ENCODE data around the gene SLC10A7. TPM values are rescaled to one million over a fixed set of nuclear protein-coding genes. Genes with fewer than 3 reads are reported as not detected.

SLC10A7 gene
- total and polyA plus RNA-seq, 7 experiments from 2014 or later, result 7.9 to 26.8 (median 15.0) TPM

DNA sequence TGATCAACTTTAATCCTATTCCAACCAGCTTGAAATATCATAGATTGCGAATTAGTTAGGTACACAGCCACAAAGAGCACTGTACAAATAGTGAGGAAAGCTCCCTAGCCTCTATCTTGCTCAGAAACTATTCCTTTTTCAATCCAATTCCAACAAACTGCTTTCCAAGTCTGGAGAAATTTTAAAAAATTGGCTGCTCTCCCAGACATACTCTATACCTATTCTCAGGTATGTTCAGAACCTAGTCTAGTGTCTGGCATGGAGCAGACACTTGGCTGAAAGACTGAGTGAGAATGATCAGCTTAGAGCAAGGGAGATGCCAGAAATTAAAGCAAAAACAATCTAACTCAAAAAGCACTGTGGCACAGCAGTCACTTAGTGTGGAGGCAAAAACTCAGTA, 105.9 kb downstream of the SLC10A7 start:
- no peaks in the 10 kb centered on the region for H3K4me1 ChIP-seq (ENCODE audit: control insufficient read depth in 2 of 2, insufficient read depth in 2 of 2, low read length in 2 of 2)
- H3K27me3 Mint-ChIP-seq, result no peaks in the 10 kb centered on the region
- ChIA-PET CTCF (no interaction called here), POLR2A (no interaction called here)
- DNase-seq (no peak), ATAC-seq (no peak)
- peaks cover 0 to 4% (median 0%) of the 10 kb centered on the region in 7 donors for H3K4me1 Mint-ChIP-seq
- no peaks in the 10 kb centered on the region for H3K27me3 ChIP-seq (ENCODE audit: control insufficient read depth in 2 of 2, insufficient read depth in 2 of 2, low read length in 2 of 2)
- peaks cover 0 to 25% (median 1%) of the 10 kb centered on the region in 5 donors for H3K36me3 Mint-ChIP-seq
- no peaks in the 10 kb centered on the region for H3K9me3 Mint-ChIP-seq
- H3K4me3 ChIP-seq (ENCODE audit: low read length), result no peak overlapping the region
- no peaks in the 10 kb centered on the region for H3K9me3 ChIP-seq (ENCODE audit: control insufficient read depth in 2 of 3, low read length in 3 of 3)
- no peak overlapping the region for H3K27ac Mint-ChIP-seq
- intact Hi-C loops (cut with micrococcal nuclease), result no loop called here
- H3K36me3 ChIP-seq (ENCODE audit: control insufficient read depth in 2 of 3, insufficient read depth in 3 of 3, low read length in 3 of 3), result no peaks in the 10 kb centered on the region
- H3K27ac ChIP-seq (ENCODE audit: low read depth, low read length), result no peak overlapping the region
- no peak overlapping the region for H3K4me3 Mint-ChIP-seq

DNA sequence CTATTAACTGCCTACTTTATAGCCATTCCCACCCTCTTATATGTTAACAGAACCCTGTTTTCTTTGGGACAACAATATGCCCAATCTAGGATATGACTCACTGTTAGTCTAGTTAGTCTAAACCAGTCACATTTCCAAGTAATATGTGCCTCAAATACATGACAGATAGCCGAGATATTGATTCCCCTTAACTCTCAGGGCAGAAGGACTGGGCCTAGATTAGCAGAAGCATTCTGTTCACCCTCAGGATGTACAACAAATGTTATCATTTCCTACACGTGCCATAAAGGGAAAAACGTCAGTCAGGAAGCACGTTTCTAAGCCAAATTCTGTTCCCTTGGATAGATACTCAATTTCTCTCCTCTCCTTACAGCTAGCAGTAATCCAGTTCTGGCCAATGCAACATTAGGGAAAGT, 114.1 kb downstream of the SLC10A7 start:
- DNase-seq, result no peak
- Mint-ChIP-seq H3K9me3 (no peaks in the 10 kb centered on the region), H3K27me3 (no peaks in the 10 kb centered on the region), H3K4me1 (no peaks in the 10 kb centered on the region), H3K36me3 (peaks cover 0 to 9% (median 1%) of the 10 kb centered on the region in 5 donors), H3K4me3 (no peak overlapping the region), H3K27ac (no peak overlapping the region)
- no peaks in the 10 kb centered on the region for H3K9me3 ChIP-seq (ENCODE audit: control insufficient read depth in 2 of 3, low read length in 3 of 3)
- ATAC-seq, result no peak
- CTCF ChIA-PET, result no interaction called here
- H3K4me1 ChIP-seq (ENCODE audit: control insufficient read depth in 2 of 2, insufficient read depth in 2 of 2, low read length in 2 of 2), result no peaks in the 10 kb centered on the region
- H3K27ac ChIP-seq (ENCODE audit: low read depth, low read length), result no peak overlapping the region
- no peak overlapping the region for H3K4me3 ChIP-seq (ENCODE audit: low read length)
- intact Hi-C loops (cut with micrococcal nuclease), result no loop called here
- H3K36me3 ChIP-seq (ENCODE audit: control insufficient read depth in 2 of 3, insufficient read depth in 3 of 3, low read length in 3 of 3), result no peaks in the 10 kb centered on the region
- no peaks in the 10 kb centered on the region for H3K27me3 ChIP-seq (ENCODE audit: control insufficient read depth in 2 of 2, insufficient read depth in 2 of 2, low read length in 2 of 2)
- POLR2A ChIA-PET, result no interaction called here

DNA sequence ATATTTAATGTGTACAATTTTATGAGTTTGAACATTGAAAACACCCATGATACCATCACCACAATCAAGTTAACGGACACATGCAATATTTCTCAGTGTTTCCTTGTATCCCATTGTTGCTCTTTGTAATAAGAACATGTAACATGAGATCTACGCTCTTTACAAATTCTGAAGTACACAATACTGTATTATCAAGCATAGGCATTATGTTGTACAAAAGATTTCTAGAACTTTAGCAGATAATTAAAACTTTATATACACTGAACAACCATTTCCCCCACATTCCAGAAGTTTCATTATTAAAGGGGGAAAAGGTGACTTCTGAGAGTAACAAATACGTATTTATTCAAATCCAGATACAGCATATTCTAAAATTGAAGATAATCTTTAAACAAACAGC, 114.5 kb downstream of the SLC10A7 start:
- intact Hi-C loops (cut with micrococcal nuclease), result no loop called here
- H3K27me3 ChIP-seq (ENCODE audit: control insufficient read depth in 2 of 2, insufficient read depth in 2 of 2, low read length in 2 of 2), result no peaks in the 10 kb centered on the region
- no peak overlapping the region for H3K27ac ChIP-seq (ENCODE audit: low read depth, low read length)
- no peak overlapping the region for H3K4me3 ChIP-seq (ENCODE audit: low read length)
- no peaks in the 10 kb centered on the region for H3K9me3 ChIP-seq (ENCODE audit: control insufficient read depth in 2 of 3, low read length in 3 of 3)
- Mint-ChIP-seq H3K9me3 (no peaks in the 10 kb centered on the region), H3K27ac (no peak overlapping the region), H3K36me3 (peaks cover 0 to 11% (median 0%) of the 10 kb centered on the region in 5 donors), H3K4me3 (no peak overlapping the region), H3K4me1 (no peaks in the 10 kb centered on the region), H3K27me3 (no peaks in the 10 kb centered on the region)
- no peaks in the 10 kb centered on the region for H3K36me3 ChIP-seq (ENCODE audit: control insufficient read depth in 2 of 3, insufficient read depth in 3 of 3, low read length in 3 of 3)
- ChIA-PET CTCF (no interaction called here), POLR2A (no interaction called here)
- DNase-seq, result no peak
- no peak for ATAC-seq
- H3K4me1 ChIP-seq (ENCODE audit: control insufficient read depth in 2 of 2, insufficient read depth in 2 of 2, low read length in 2 of 2), result no peaks in the 10 kb centered on the region

DNA sequence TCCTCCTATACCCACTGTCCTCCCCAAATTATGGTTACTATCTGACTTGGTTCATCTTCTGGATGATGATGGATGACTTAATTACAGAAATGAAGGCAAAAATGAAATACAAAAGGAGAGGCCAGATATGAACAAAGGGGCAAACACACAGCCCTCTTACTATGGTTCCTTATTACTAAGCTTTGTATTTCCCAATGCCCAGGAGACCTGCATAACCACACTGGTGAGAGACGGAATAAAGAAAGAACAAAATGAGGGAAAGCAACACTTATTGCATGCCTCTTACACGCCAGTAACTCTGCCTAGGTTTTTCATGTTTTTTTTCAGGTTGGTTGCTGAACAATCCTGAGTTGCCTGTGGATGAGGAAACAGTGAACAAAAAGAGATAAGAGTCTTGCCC, 120.5 kb downstream of the SLC10A7 start:
- no peak for DNase-seq
- no peak overlapping the region for H3K27ac Mint-ChIP-seq
- intact Hi-C loops (cut with micrococcal nuclease), result no loop called here
- H3K4me1 ChIP-seq (ENCODE audit: control insufficient read depth in 2 of 2, insufficient read depth in 2 of 2, low read length in 2 of 2), result no peaks in the 10 kb centered on the region
- no peaks in the 10 kb centered on the region for H3K27me3 ChIP-seq (ENCODE audit: control insufficient read depth in 2 of 2, insufficient read depth in 2 of 2, low read length in 2 of 2)
- no peak overlapping the region for H3K4me3 ChIP-seq (ENCODE audit: low read length)
- H3K9me3 Mint-ChIP-seq, result no peaks in the 10 kb centered on the region
- ATAC-seq, result no peak
- no peak overlapping the region for H3K4me3 Mint-ChIP-seq
- H3K4me1 Mint-ChIP-seq, result no peaks in the 10 kb centered on the region
- no peaks in the 10 kb centered on the region for H3K36me3 ChIP-seq (ENCODE audit: control insufficient read depth in 2 of 3, insufficient read depth in 3 of 3, low read length in 3 of 3)
- ChIA-PET POLR2A (no interaction called here), CTCF (interaction anchor here (0.6 kb wide), 1 partner anchor 62 kb away, joined by 3 read pairs; no protein-coding TSS in a partner anchor)
- no peaks in the 10 kb centered on the region for H3K27me3 Mint-ChIP-seq
- no peak overlapping the region for H3K27ac ChIP-seq (ENCODE audit: low read depth, low read length)
- peaks cover 0 to 4% (median 0%) of the 10 kb centered on the region in 5 donors for H3K36me3 Mint-ChIP-seq
- H3K9me3 ChIP-seq (ENCODE audit: control insufficient read depth in 2 of 3, low read length in 3 of 3), result no peaks in the 10 kb centered on the region

DNA sequence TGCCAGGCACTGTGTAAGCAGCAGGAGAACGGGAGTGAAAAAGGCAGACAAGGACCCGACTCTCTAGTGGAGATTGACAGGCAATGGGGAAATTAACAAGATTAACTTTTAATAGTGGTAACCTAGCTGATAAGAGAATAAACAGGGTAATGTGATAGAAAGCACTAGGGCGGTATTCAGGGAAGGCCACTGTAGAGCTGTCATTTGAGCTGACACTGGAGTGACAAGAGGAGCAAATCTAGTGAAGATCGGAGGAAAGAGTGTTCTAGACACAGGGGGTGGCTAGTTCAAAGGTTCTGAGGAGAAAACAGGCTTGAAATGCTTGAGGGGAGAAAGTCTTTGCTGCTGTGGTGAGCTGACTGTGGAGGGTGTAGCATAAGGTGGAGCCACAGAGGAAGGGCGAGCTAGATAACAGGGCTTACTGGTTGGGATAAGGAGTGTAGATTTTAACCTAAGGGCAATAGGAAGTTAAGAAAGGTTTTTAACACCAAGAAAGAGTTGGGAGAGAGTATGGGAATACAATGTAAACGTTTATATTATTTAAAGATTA, 122.8 kb downstream of the SLC10A7 start:
- H3K27ac Mint-ChIP-seq, result no peak overlapping the region
- H3K27me3 Mint-ChIP-seq, result no peaks in the 10 kb centered on the region

DNA sequence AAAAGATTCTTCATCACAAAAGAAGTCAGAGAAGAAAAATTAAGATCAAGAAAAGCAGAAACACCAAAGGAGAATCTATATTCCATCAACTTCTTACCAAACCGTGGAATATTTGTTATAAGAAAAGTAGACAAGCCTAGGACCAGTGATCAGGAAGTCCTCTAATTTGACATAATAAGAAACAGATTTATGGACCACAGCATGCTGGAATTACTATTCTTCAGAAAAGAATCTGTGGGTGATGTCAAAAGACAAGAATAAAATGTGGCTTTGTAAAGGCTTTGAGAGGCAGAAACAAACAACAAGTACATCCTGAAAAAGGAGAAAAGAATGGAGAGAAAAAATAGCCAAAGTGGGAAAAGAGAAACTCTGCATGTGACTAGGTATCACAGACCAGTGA, 123.3 kb downstream of the SLC10A7 start:
- no peaks in the 10 kb centered on the region for H3K27me3 Mint-ChIP-seq
- intact Hi-C loops (cut with micrococcal nuclease), result no loop called here
- Histone ChIP-seq H3K27me3 (ENCODE audit: control insufficient read depth in 2 of 2, insufficient read depth in 2 of 2, low read length in 2 of 2) (no peaks in the 10 kb centered on the region), H3K9me3 (ENCODE audit: control insufficient read depth in 2 of 3, low read length in 3 of 3) (no peaks in the 10 kb centered on the region), H3K36me3 (ENCODE audit: control insufficient read depth in 2 of 3, insufficient read depth in 3 of 3, low read length in 3 of 3) (no peaks in the 10 kb centered on the region), H3K4me1 (ENCODE audit: control insufficient read depth in 2 of 2, insufficient read depth in 2 of 2, low read length in 2 of 2) (no peaks in the 10 kb centered on the region), H3K27ac (ENCODE audit: low read depth, low read length) (no peak overlapping the region), H3K4me3 (ENCODE audit: low read length) (no peak overlapping the region)
- no peak for ATAC-seq
- ChIA-PET POLR2A (no interaction called here), CTCF (no interaction called here)
- H3K4me3 Mint-ChIP-seq, result no peak overlapping the region
- no peaks in the 10 kb centered on the region for H3K4me1 Mint-ChIP-seq
- H3K27ac Mint-ChIP-seq, result no peak overlapping the region
- H3K36me3 Mint-ChIP-seq, result peaks cover 0 to 4% (median 0%) of the 10 kb centered on the region in 5 donors
- DNase-seq, result no peak
- no peaks in the 10 kb centered on the region for H3K9me3 Mint-ChIP-seq

More for the DNA sequence above, 122.8 kb downstream of the SLC10A7 start:
- no peaks in the 10 kb centered on the region for H3K9me3 ChIP-seq (ENCODE audit: control insufficient read depth in 2 of 3, low read length in 3 of 3)
- H3K27ac ChIP-seq (ENCODE audit: low read depth, low read length), result no peak overlapping the region
- POLR2A ChIA-PET, result no interaction called here
- no peaks in the 10 kb centered on the region for H3K4me1 Mint-ChIP-seq
- no peak for ATAC-seq
- H3K36me3 ChIP-seq (ENCODE audit: control insufficient read depth in 2 of 3, insufficient read depth in 3 of 3, low read length in 3 of 3), result no peaks in the 10 kb centered on the region
- DNase-seq, result no peak
- peaks cover 0 to 4% (median 0%) of the 10 kb centered on the region in 5 donors for H3K36me3 Mint-ChIP-seq
- no peak overlapping the region for H3K4me3 ChIP-seq (ENCODE audit: low read length)
- intact Hi-C loops (cut with micrococcal nuclease), result no loop called here
- no peaks in the 10 kb centered on the region for H3K4me1 ChIP-seq (ENCODE audit: control insufficient read depth in 2 of 2, insufficient read depth in 2 of 2, low read length in 2 of 2)
- H3K4me3 Mint-ChIP-seq, result no peak overlapping the region
- no peaks in the 10 kb centered on the region for H3K27me3 ChIP-seq (ENCODE audit: control insufficient read depth in 2 of 2, insufficient read depth in 2 of 2, low read length in 2 of 2)
- no peaks in the 10 kb centered on the region for H3K9me3 Mint-ChIP-seq
- CTCF ChIA-PET, result no interaction called here

DNA sequence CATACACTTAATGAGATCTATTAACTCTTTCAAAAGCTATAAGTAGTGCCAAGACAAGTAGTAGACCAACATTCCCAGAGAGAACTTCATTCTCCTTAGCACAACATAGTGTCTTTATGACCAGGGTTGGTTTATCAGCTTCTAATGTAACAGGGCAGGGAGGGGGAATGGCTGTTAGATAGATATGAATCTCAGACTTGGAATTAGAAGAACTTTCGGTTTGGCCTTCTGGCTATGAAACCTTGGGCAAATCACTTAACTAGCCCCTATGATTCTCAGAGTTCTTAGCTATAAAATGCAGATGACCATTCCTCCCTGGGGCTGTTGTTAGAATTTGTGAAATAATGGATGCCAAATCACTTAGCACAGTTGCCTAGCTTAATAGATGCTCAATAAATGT, 132.2 kb downstream of the SLC10A7 start:
- DNase-seq (no peak), ATAC-seq (no peak)
- H3K27ac Mint-ChIP-seq, result no peak overlapping the region
- no peaks in the 10 kb centered on the region for H3K4me1 ChIP-seq (ENCODE audit: control insufficient read depth in 2 of 2, insufficient read depth in 2 of 2, low read length in 2 of 2)
- intact Hi-C loops (cut with micrococcal nuclease), result no loop called here
- H3K4me3 Mint-ChIP-seq, result no peak overlapping the region
- no peaks in the 10 kb centered on the region for H3K9me3 ChIP-seq (ENCODE audit: control insufficient read depth in 2 of 3, low read length in 3 of 3)
- no peak overlapping the region for H3K4me3 ChIP-seq (ENCODE audit: low read length)
- H3K36me3 Mint-ChIP-seq, result peaks cover 0 to 32% (median 5%) of the 10 kb centered on the region in 5 donors
- peaks cover 0 to 4% (median 0%) of the 10 kb centered on the region in 11 donors for H3K9me3 Mint-ChIP-seq
- CTCF ChIA-PET, result no interaction called here
- H3K27me3 ChIP-seq (ENCODE audit: control insufficient read depth in 2 of 2, insufficient read depth in 2 of 2, low read length in 2 of 2), result no peaks in the 10 kb centered on the region
- peaks cover 0 to 10% (median 0%) of the 10 kb centered on the region in 7 donors for H3K4me1 Mint-ChIP-seq
- no peaks in the 10 kb centered on the region for H3K27me3 Mint-ChIP-seq
- H3K27ac ChIP-seq (ENCODE audit: low read depth, low read length), result no peak overlapping the region
- H3K36me3 ChIP-seq (ENCODE audit: control insufficient read depth in 2 of 3, insufficient read depth in 3 of 3, low read length in 3 of 3), result no peaks in the 10 kb centered on the region
- POLR2A ChIA-PET, result no interaction called here

Measured in naive thymus-derived CD4-positive, alpha-beta T cell (primary cell).